ENCODE data around the gene GCGR. TPM values are rescaled to one million over a fixed set of nuclear protein-coding genes. Genes with fewer than 3 reads are reported as not detected.

Gene GCGR
- total RNA-seq, 2 donors from 2014 or later, result not detected

DNA sequence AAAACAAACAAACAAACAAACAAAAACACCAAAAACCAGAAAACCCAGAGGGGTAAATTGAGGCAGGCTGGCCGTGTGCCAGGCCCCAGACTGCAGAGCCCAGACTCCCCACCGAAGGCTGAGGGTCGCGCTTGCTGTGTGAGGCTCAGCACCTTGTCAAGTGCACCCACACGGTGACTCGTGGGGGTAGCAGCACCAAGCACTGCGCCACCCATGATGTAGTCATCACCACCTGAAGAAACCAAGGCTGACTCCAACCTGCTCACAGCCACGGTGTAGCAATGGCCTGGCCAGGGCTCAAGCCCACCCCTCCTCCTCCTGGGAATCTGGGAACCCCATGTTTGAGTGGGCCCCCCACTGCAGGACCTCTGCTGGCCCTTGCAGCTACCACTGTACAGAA is 17.2 kb downstream of the GCGR start:
- H3K9ac ChIP-seq (ENCODE audit: low read depth in 2 of 2, low read length in 2 of 2), result peak overlapping the region; percentile 50 to 66
- H3K27ac ChIP-seq, result peak overlapping the region; percentile 76
- H3K4me1 ChIP-seq, result peaks cover 14% of the 10 kb centered on the region
- H3K4me3 ChIP-seq, result no peak overlapping the region
- H3K36me3 ChIP-seq, result no peaks in the 10 kb centered on the region
- DNase-seq, result no peak
- no peaks in the 10 kb centered on the region for H3K27me3 ChIP-seq
- TF ChIP-seq CTCF (IDR thresholded peaks at IDR 0.05), result no peak
- intact Hi-C loops (cut with DNase I), result no loop called here
- H3K9me3 ChIP-seq, result no peaks in the 10 kb centered on the region

DNA sequence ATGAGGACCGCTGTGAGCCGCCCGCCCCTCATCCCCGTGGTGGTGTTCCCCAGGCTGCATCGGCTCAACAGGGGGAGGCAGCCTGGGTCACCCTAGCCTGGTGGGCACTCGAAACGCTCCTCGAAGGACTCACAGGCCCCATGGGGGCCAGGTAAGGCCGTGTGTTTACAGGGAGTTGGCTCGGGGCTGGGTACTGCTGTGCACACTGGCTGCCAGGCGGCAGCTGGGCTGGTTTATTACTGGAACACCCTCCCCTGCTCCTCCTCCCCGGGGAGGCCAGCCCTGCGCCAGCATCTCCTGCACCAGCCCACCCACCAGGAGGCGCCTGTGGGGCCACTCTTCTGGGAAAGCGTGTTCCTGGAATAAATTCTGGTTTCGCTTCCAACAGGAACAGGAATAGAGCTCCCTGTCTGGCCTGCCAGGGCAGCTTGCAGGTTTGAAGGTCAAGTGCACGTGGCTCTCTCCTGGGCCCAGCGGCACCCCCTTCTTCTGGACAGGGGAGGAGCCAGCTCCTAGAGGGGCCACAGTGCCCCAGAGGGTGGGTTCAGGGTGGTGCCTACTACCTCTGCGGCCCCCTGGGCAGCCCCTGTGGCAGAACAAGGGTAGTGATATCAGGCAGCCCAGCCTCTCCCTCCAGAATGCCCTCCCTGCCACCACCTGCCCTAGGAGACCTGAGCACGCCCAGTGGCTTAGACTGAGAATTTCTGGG is 17.8 kb downstream of the GCGR start:
- intact Hi-C loops (cut with DNase I), result no loop called here
- H3K4me1 ChIP-seq, result peaks cover 14% of the 10 kb centered on the region
- H3K27ac ChIP-seq, result peak overlapping the region; percentile 76
- H3K27me3 ChIP-seq, result no peaks in the 10 kb centered on the region
- H3K9ac ChIP-seq (ENCODE audit: low read depth in 2 of 2, low read length in 2 of 2), result peak overlapping the region; percentile 74 to 81
- no peaks in the 10 kb centered on the region for H3K36me3 ChIP-seq
- DNase-seq, result peak; percentile 97
- H3K9me3 ChIP-seq, result no peaks in the 10 kb centered on the region
- no peak overlapping the region for H3K4me3 ChIP-seq
- peak; percentile 68 for TF ChIP-seq CTCF (IDR thresholded peaks at IDR 0.05)

DNA sequence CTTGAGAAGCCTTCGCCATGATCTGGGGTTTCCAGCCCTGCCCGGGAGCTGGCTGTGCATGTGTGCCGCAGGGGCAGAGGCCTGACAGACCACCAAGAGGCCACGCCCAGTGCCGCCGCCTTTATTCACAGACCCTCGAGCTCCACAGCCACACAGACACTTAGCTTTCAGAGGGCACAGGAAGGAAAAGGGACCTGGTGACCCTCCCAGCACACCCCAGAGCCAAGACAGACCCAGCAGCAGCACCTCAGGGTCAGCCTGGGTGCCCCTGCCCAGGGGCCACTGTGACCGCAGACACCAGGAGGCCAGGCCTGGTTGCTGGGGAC is 18.3 kb downstream of the GCGR start:
- intact Hi-C loops (cut with DNase I), result no loop called here
- DNase-seq, result no peak
- H3K27me3 ChIP-seq, result no peaks in the 10 kb centered on the region
- no peak for TF ChIP-seq CTCF (IDR thresholded peaks at IDR 0.05)
- peaks cover 14% of the 10 kb centered on the region for H3K4me1 ChIP-seq
- peak overlapping the region; percentile 74 to 81 for H3K9ac ChIP-seq (ENCODE audit: low read depth in 2 of 2, low read length in 2 of 2)
- no peaks in the 10 kb centered on the region for H3K9me3 ChIP-seq
- H3K27ac ChIP-seq, result peak overlapping the region; percentile 76
- no peak overlapping the region for H3K4me3 ChIP-seq
- H3K36me3 ChIP-seq, result no peaks in the 10 kb centered on the region

GRCh38 chr17:81822996-81823819 is 19.3 kb downstream of the GCGR start:
- H3K4me1 ChIP-seq, result peaks cover 14% of the 10 kb centered on the region
- H3K27ac ChIP-seq, result no peak overlapping the region
- DNase-seq, result no peak
- no peak for TF ChIP-seq CTCF (IDR thresholded peaks at IDR 0.05)
- no peak overlapping the region for H3K4me3 ChIP-seq
- no peaks in the 10 kb centered on the region for H3K36me3 ChIP-seq
- no peaks in the 10 kb centered on the region for H3K9me3 ChIP-seq
- intact Hi-C loops (cut with DNase I), result no loop called here
- no peaks in the 10 kb centered on the region for H3K27me3 ChIP-seq
- peak overlapping the region; percentile 74 to 81 for H3K9ac ChIP-seq (ENCODE audit: low read depth in 2 of 2, low read length in 2 of 2)

DNA sequence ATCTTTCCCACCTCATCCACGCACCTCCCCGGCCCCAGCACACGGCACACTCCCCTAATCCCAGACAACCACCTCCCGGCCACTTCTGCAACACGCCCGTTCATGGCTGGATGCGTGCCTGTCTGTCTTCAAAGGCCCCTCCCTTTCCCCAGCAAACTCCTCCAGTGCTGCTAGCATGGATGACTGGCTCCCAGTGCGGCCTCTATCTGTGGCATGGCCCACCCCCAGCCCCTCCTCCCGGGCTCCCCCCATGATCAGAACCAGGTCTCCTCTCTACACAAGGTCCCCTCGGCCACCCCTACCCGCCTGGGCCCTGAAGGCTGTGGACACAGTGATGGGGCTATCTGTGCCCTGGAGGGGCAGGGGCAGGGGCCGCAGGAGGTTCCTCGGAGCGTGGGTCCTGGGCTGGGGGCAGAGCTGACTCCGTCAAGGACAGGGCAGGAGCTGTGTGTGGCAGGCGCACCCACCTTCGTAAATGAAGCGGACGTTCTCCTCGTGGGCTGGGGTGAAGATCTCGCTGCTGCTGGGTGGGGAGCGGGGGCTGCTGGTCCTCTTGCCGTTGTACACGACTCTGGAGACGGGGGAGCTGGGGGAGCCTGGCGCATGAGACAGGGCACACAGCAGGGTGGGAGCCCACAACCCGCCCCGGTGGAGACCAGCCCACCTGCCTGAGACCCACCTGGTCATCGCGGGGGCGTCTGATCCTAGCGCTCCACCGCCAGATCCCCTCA is 20.0 kb downstream of the GCGR start:
- H3K27ac ChIP-seq, result no peak overlapping the region
- peaks cover 14% of the 10 kb centered on the region for H3K4me1 ChIP-seq
- no peak for DNase-seq
- no peak overlapping the region for H3K4me3 ChIP-seq
- no peaks in the 10 kb centered on the region for H3K27me3 ChIP-seq
- H3K9me3 ChIP-seq, result no peaks in the 10 kb centered on the region
- H3K9ac ChIP-seq (ENCODE audit: low read depth in 2 of 2, low read length in 2 of 2), result no peak overlapping the region
- H3K36me3 ChIP-seq, result no peaks in the 10 kb centered on the region
- intact Hi-C loops (cut with DNase I), result no loop called here
- no peak for TF ChIP-seq CTCF (IDR thresholded peaks at IDR 0.05)

All from colonic mucosa (tissue), 4 donors.